ES-I3 (cell line): ENCODE data around the gene LRIT1.

Experiments used
- H3K36me3 ChIP-seq: 2 replicates; pipeline ENCODE4 v1.6.1; 2013; ENCODE audit warnings: mild to moderate bottlenecking, low read length, control low read depth, moderate library complexity; ENCODE audit not compliant: insufficient read depth
- H3K4me1 ChIP-seq: 2 replicates; pipeline ENCODE4 v1.6.1; 2013; ENCODE audit warnings: mild to moderate bottlenecking, control low read depth, low read length; ENCODE audit not compliant: insufficient read depth
- H3K9ac ChIP-seq: 2 replicates; pipeline ENCODE4 v1.6.1; 2013; ENCODE audit warnings: low read depth, mild to moderate bottlenecking, low read length, moderate library complexity
- H3K9me3 ChIP-seq: 2 replicates; pipeline ENCODE4 v1.6.1; 2013; ENCODE audit warnings: mild to moderate bottlenecking, low read length, moderate library complexity; ENCODE audit not compliant: control insufficient read depth, insufficient read depth

The LRIT1 gene

DNA sequence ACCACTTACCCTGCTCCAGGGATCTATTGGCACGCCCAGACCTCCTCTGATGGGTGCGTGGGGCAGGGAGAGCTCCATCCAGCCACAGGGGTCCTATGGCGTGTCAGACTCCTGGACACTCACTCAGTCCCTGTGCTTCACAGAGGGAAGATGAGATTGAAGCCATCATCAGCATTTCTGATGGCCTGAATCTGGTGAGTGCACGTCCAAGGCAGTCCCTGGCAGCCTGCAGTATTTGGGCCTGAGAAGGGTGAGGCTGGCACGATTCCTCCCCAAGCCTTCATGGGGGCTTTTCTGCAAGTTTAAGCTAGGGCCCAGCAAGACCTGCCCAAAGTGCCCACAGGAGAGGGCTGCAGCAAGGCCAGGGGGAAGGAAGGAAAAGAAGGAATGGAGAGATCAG lies 43.7 kb downstream of the LRIT1 start:
- Histone ChIP-seq H3K9me3 (no peaks in the 10 kb centered on the region), H3K9ac (no peak overlapping the region), H3K4me1 (no peaks in the 10 kb centered on the region), H3K36me3 (no peaks in the 10 kb centered on the region)

DNA sequence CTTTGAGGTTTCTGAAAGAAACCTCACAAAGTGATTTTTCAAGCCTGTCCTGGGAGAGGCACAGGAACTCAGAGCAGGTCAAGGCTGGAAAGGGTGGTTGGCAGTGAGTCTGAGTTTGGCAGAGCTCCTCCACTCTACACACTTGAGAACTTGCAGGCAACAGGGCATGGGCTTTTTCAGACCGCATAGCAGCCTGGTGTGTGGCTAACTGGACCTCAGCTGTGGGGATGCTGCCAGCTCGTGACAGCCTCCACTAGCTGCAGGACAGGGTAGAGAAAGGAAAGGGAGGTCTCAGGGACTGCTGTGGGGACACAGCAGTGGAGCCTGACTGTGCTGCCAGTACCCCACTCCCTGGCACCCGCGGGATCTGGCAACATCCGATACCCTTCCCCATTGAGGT lies 44.4 kb downstream of the LRIT1 start:
- no peaks in the 10 kb centered on the region for H3K4me1 ChIP-seq
- no peak overlapping the region for H3K9ac ChIP-seq
- no peaks in the 10 kb centered on the region for H3K36me3 ChIP-seq
- no peaks in the 10 kb centered on the region for H3K9me3 ChIP-seq

DNA sequence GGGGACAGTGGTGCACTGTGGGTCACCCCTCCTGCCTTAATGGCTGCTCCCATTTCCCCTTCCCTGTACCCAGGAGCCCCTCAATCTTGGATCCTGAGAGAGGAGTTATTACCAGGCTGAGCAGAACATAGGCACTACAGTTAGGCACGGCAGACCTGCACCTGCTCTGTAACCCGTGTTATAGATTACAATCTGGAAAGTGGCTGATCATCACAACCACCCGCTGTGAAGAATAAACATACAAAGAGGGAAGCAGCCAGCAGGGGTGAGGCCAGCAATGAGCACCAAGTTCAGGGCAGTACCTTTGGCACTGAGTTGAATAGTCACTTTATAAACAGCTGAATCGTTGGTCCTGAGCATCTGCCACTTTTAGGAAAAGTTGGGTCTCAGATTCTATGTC lies 45.3 kb downstream of the LRIT1 start:
- Histone ChIP-seq H3K36me3 (no peaks in the 10 kb centered on the region), H3K9me3 (no peaks in the 10 kb centered on the region), H3K4me1 (no peaks in the 10 kb centered on the region), H3K9ac (no peak overlapping the region)

DNA sequence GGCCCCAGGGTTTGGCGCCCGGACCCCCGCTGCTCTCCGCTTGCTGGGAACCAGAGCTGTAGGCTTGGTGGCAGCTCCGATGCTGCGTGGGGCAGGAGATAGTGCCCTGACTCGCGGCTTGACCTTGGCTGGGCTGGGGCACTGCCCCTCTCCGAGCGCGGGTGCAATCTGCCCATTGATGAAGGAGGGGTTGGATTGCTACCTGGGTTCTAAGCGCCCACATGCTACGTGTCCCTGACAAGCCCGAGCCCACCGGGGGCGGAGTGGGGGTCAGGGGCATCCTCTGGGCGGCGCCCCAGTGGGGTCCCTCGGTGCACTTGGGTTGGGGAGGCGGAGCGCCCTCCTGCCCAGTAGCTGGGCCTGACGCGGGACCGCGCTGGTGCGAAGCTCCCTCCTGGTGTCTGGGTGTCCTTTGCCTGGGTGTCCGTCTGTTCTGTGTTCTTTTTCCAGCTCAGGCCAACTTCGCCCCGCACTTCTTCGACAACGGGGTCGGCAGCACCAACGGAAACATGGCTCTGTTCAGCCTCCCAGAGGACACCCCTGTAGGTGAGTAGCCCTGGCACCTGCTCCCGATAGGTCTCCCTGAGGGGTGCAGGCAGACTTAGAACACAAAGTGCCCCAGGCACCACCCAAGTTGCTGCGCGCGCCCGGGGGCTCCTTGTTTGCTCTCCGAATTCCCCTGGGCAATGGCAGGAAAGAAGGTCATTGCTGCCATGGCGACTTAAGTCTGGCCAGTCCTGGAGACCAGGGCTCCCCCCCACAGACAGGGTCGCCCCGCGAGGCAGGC lies 46.1 kb downstream of the LRIT1 start:
- Histone ChIP-seq H3K4me1 (no peaks in the 10 kb centered on the region), H3K36me3 (no peaks in the 10 kb centered on the region), H3K9me3 (no peaks in the 10 kb centered on the region), H3K9ac (peak overlapping the region; percentile 62; the same call in 1 of the 2 replicates)

DNA sequence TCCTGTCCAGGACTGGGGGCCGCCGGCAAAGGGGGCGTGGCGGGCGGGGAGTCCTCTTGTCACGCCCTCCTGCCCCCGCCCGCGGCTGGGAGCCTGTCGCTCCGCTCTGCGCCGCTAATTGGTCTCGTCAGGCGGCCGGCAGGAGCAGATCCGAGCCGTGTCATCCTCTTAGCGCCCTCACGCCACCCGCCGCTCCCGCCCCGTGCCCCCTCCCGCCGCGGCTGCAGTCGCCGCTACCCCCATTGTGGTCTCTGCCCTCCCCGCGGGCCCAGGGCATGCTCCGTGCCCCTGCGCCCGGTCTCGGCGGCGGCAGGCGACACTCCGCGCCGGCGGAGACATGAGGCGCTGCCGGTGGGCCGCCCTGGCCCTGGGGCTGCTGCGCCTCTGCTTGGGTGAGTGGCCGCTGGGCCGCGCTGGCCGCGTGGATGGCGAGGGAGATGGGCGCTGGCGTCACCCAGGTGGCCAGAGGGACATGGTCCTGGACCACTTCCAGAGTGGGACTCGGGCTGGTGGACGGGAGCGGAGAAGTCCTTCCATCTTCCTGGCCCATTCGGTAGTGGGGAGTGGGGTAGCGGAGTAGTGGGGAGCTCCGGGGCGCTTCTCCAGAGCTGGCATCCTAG lies 46.8 kb downstream of the LRIT1 start, which contains the start of gene CDHR1:
CDHR1 (plus strand) TSS at position 114 of the 620 bp plus-strand sequence; CDS start at position 338, 224 bp downstream.
- Histone ChIP-seq H3K9me3 (no peaks in the 10 kb centered on the region), H3K36me3 (no peaks in the 10 kb centered on the region), H3K9ac (peak within 1 kb of the TSS; percentile 62), H3K4me1 (no peaks in the 10 kb centered on the region)

DNA sequence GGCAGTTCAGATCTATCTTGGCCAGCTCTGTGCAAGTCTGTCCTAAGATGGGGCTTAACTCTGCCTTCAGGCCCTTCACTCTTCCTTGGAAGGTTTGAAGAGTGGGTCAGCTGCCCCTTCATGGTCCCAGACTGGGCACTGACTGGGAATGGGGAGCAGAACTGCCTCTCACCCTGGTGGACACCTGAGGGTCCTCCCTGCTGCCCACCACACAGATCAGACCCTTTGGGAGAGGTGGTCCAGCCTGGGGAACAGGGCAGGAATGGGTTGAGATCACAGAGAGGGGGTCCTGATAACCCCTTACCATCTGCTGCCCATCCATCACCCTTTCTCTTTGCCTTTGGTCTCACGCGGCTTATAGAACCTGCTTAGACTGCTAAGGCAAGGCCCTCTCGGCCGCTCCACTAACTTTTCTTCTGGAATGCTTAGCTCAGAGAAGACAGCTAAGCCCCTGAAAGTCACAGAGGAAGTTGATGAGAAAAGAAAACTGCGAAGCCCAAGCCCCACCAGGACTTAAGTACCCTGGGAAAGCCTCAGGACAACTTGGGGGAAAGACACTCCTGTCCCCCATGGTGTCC lies 47.4 kb downstream of the LRIT1 start:
- no peaks in the 10 kb centered on the region for H3K4me1 ChIP-seq
- H3K9me3 ChIP-seq, result no peaks in the 10 kb centered on the region
- no peaks in the 10 kb centered on the region for H3K36me3 ChIP-seq
- peak overlapping the region; percentile 62 for H3K9ac ChIP-seq

DNA sequence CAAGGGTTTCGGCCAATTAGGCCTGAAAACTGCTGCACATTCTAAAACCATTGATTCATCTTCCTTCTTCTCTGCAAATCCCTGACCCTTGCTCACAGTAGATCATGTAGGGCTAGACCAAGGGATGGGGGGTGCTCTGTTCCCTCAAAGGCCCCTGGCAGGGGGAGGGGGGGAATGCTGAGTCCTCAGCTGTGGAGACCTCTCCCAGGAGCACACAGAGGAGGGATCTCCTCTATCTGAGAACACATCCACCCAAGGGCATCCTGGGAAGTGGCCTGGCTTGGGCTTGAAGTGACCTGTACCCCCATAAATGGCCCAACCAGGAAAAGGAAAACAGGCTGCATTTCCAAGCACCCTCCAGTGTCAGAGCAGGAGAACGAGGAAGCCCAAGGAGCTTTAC lies 48.0 kb downstream of the LRIT1 start:
- no peak overlapping the region for H3K9ac ChIP-seq

DNA sequence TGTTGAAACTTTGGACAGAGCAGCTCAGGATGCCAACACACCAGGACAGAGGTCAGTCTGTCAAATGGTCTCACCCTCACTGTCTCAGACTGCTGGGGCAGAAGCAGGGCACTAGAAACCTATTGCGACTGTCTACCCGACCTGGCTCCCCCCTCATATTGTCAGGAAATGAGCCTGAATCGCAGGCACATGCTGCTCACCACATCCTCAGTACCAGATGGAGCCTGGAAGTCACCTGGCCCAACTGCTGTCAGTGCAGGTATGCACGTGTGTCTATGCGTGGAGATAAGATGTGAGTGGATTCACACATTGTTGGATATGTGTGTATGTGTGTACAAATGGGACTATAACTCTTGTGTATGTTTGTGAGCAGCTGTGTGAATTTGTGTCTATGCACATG lies 50.2 kb downstream of the LRIT1 start:
- Histone ChIP-seq H3K36me3 (no peaks in the 10 kb centered on the region), H3K4me1 (no peaks in the 10 kb centered on the region), H3K9me3 (no peaks in the 10 kb centered on the region), H3K9ac (no peak overlapping the region)

More for the DNA sequence above, 48.0 kb downstream of the LRIT1 start:
- Histone ChIP-seq H3K4me1 (no peaks in the 10 kb centered on the region), H3K9me3 (no peaks in the 10 kb centered on the region), H3K36me3 (no peaks in the 10 kb centered on the region)

DNA sequence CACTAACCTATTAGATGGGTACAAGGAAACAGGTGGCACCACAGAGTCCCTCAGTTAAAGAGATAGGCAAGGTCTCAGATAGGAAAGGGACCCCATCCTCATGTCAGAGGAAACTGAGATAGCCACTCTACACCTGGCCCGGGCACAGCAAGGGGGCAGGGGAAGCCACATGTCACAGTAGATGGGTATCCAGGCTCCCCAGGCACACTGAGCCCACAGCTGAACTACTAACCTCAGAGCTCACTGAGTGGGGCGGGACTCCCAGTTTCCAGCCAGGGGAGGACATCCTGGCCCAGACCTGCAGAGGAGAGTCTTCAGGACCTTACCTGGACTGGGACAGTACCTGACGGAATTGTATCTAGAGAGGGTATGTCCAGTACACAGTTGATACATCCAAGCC lies 50.7 kb downstream of the LRIT1 start:
- Histone ChIP-seq H3K9ac (no peak overlapping the region), H3K9me3 (no peaks in the 10 kb centered on the region), H3K4me1 (no peaks in the 10 kb centered on the region), H3K36me3 (no peaks in the 10 kb centered on the region)

DNA sequence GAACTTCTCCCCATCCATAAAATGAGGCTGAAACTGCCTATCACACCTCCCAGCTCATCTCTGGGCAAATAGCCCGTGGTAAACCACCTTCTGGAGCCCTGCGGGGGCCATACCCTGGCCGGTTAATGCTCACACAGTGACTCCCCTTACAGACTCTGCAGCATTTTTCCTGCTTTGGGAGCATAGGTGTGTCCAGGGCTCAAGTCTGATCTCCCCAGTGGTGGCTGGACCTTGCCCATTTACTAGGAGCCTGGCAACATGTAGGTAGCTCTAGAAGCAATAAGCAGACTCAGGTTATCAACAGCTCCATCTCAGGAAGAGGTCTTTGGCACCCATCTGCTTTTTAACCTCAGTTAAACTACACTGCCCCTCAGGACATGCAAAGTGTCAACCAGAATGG lies 52.5 kb downstream of the LRIT1 start:
- no peaks in the 10 kb centered on the region for H3K4me1 ChIP-seq
- H3K9ac ChIP-seq, result no peak overlapping the region
- H3K36me3 ChIP-seq, result no peaks in the 10 kb centered on the region
- H3K9me3 ChIP-seq, result no peaks in the 10 kb centered on the region

DNA sequence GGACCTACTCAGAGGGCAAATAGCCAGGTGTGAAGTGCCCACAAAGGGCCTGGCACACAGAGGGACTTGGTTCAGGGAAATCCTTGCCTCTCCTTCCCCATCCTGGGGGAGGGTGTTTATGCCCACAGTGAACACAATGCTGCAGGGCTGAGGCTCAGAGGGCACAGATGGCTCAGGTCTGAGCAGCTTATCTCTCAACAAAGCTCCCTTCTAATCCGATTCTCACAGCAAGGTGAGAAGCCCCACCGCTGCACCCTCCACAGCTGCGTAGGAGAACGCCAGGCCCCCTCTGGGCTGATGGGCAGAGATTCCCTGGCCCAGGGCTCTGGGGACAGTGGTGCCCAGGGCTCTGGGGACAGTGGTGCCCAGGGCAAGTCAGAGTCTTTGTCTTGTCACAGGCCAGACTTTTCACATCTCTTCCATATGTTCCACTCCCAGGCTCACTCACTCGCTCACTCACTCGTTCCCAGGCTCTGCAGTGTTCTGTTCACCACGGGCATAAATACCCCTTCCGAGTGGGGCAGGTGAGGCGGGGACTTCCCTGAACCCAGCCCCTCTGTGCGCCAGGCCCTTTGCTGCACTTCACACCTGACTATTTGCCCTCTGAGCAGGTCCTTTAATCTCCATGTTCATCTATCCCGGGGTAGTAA lies 55.7 kb downstream of the LRIT1 start:
- Histone ChIP-seq H3K36me3 (no peaks in the 10 kb centered on the region), H3K4me1 (no peaks in the 10 kb centered on the region), H3K9ac (no peak overlapping the region), H3K9me3 (peaks cover 7% of the 10 kb centered on the region)

DNA sequence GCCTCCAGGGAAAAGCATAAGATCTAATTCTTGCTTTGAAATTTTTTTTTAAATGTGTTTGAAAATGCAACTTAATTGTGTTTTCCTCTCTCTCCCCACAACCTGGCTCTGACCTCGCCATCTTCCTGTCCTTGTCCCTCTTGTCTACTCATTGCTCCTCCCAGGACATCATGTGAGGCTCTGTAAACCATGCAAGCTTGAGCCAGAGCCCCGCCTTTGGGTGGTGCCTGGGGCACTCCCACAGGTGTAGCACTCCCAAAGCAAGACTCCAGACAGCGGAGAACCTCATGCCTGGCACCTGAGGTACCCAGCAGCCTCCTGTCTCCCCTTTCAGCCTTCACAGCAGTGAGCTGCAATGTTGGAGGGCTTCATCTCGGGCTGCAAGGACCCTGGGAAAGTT lies 56.8 kb downstream of the LRIT1 start:
- H3K36me3 ChIP-seq, result no peaks in the 10 kb centered on the region
- H3K9ac ChIP-seq, result no peak overlapping the region
- H3K4me1 ChIP-seq, result 0 out of 2 replicates have a peak, but pooled peaks cover 2% of the 10 kb centered on the region
- H3K9me3 ChIP-seq, result peaks cover 7% of the 10 kb centered on the region

DNA sequence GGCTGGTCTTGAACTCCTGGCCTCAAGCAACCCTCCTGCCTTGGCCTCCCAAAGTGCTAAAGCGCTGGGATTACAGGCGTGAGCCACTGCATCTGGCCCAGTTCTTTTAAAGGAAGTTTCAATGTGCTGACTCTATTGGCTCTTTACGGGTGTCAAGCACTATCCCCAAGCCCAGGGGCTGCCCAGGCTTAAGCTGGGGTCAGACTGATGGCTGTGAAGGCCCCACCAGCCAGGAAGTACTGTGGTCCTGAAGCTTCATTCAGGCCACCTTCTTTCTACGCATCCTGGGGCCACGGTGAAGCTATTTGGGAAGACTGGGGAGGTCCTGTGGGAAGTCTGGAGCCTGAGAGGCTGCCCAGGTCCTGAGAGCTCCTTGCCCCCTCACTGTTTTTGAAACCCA lies 59.7 kb downstream of the LRIT1 start:
- peaks cover 7% of the 10 kb centered on the region for H3K9me3 ChIP-seq
- H3K4me1 ChIP-seq, result 0 out of 2 replicates have a peak, but pooled peaks cover 4% of the 10 kb centered on the region
- H3K36me3 ChIP-seq, result no peaks in the 10 kb centered on the region
- H3K9ac ChIP-seq, result no peak overlapping the region
